ENCODE results near the gene LRRN2. TPM values are rescaled to one million over a fixed set of nuclear protein-coding genes. Genes with fewer than 3 reads are reported as not detected.
A peak's percentile ranks its signal among the peaks of the same experiment; 100 is the strongest.
"Not testable (repeated sequence)": the region's sequence is repeated elsewhere in the genome, so short reads cannot be mapped to it uniquely, and the experiment has no call there.

Gene LRRN2
- polyA plus RNA-seq, 1 donor, result 6.4 TPM

GRCh38 chr1:204711947-204712701 is 26.6 kb upstream of the LRRN2 start:
- DNase-seq, result peak; percentile 38

DNA sequence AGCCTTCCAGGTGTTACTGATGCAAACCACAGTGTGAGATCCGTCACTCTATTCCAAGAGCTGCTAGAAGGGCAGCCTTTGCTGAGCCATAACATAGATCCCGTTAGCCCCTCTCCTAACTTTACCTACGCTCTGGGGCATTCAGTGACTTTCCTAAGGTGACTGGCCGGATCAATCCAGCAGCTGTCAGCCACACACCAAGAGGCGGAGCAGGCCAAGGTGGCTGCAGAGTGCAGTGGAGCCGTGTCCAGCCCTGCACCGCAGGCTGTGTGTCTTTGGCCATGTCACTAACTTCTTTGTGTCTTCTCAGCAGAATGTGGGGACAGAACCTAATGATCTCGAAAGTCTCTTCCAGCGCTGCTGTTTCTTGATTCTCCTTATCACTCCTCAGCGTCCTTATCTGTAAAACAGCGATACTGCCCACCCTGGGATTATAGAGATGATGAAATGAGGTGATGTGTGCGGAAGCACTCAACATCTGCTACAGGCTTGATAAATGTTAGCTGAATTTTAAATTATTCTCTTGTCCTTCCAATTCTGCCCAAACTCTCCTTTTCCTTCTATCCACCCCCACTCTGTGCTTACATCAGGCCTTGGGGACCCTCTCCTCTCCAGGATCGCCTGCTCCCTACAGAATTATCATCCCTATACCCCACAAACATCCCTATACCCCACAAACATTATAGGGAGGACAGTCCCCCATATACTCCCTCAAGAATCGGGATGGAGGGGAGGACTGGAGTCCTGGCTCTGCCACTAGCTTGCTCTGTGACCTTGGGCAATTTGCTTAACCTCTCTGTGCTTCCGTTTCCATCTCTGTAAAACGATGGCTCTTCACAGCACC is 25.8 kb upstream of the LRRN2 start:
- DNase-seq, result no peak

- no peak for DNase-seq
Measured at GRCh38 chr1:204709960-204710912, 24.7 kb upstream of the LRRN2 start.

DNA sequence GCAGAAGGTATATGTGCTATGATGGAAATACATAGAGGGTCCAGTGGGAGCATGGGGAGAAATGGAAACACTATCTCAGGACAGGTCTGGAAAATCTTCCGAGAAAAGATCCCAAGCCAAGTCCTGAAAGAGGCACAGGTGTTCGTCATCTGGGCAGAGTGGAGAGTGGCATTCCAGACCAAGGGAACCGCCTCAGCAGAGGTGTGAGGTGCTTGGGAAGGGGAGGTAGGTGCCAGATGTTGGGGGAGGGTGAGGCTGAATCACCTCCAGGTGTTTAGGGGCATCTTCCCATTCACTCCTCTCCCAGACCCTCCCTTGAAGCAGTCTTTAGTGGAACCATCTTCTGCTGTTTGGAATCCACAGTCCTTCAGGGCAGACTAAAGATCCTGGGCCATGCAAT is 23.5 kb upstream of the LRRN2 start:
- DNase-seq, result no peak

DNA sequence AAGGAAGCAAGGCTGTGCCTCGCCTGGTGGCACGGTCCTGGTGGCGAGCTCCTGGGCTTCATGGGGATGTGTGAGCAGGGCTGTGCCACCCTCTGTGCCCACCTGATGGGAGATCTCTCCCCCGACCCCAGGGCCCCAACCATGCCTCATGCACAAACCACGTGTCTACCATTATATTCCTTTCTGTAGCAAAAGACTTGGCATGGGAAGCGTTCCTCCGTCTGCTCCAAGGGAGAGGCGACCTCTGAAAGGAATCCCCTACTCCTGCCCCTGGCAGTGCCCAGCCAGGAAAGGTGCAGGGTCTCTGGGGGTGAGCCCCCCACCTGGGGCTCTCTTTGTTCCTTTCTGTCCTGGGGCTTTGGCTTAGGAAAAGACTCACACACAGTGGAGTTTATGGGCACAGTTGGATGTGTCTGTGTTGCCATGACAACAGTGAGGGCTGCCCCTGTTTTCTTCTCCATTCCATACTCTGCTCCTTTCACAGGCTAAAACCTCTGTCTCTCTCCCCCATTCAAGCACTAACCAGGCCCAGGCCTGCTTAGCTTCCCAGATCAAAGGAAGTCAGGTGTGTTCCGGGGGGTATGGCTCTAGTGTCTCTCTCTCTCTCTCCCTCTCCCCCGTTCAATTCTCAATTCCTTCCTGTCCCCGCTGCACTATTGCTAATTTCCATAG is 21.4 kb upstream of the LRRN2 start:
- no peak for DNase-seq

DNA sequence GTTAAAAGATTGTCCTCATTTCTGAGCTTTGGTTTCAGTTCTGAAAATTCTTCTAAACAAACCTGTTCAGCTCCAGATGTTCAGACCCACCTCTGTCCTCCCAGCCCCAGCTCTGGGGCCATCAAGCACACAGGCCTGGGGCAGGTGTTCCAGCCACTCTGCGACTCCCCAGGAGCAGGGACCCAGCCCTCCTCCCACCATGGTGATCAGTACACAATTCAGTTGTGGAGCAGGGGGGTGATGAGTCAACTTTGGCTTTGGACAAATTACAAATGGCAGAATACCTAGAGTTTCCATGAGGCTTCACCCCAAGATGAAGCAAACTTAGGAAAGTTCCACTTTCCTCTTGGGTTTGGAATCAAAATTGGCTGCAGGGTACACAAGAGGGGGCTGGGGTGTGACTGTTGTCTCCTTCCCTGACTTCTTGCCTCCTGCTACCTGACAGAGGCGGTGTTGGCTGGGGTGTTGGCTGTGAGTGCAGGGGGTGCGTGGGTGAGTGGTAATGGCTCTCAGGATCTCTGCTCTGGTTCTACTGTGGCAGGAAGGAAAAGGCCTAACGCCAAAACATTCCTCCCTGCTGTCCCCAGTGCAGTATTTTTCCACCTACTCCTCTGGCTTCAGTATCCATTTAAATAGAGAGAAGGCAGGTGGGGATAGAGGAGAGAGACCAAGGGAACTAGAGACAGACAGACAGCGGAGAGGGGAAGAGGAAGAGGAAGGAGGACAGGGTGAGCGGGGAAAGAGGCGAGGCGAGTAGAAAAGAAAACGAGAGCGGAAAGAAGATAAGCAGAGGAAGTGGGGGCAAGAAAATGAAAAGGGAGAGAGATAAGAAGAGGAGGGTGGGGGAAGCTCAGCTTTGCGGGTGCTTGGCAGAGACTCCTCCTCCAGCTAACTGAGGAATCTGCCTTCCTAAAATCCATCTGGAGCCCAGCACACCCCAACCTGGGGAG is 20.6 kb upstream of the LRRN2 start:
- DNase-seq, result no peak

DNA sequence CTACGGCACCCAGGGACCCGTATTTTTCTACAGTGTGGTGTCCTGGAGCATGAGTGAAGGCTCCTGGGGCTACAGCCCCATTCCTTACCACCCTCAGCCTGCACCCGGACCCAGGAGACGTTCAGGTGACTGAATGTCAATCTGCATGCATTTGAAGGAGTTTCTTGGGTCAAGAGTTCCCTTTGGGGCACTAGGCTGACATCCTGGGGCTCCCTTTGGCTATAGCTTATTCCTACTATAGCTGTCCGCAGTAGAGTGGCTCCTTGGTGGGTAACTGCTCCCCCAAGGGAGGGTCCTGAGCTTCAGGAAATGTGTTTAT is 19.9 kb upstream of the LRRN2 start:
- no peak for DNase-seq

DNA sequence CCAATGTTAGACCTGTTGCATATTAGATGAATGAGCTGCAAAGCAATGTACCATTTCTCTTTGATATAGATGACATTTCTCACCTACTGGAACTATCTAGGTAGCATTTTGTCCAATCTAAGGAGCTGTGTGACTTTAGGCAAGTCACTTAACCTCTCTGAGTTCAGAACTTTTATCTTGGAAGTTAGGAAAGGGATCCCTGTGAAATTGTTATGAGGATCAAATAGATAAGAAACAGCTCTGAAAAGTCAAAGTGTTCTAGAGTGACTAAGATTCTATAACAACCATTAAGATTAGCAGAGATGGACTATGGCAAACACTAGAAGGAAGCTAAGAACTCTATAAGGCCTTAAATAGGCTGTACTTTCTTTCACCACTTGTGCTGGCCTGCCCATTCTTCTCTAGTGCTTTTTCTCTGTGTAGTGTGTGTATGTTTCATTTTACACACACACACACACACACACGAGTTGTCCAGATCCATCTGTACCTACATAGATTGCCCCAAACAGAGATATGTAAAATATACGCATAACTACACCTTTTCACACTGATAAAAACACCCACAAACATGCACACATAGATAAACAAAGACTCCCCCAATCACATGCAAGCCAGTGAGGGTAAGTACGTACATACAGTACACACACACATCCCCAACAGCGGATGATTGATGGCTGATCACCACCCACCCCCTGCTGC is 19.4 kb upstream of the LRRN2 start:
- DNase-seq, result no peak

GRCh38 chr1:204703826-204704612 is 18.5 kb upstream of the LRRN2 start:
- DNase-seq, result peak; percentile 18

DNA sequence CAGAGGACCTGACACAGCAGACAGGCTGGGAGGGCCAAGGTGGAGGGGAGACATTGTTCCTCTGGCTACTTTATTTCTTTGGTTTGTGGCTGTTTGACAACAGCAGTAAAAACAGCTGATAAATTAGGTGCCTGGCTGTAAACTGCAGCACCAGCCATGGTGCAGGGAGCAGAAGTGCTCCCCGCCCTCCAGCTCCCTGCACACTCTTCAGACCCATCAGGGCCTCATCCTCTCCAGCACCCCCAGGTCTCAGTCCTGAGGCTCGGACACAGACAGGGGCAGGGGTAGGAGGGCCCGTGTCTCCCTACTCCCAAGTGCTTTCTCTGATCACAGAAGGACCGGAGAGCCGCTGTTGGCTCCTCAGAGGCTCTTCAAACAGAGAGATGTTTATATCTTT is 17.7 kb upstream of the LRRN2 start:
- DNase-seq, result no peak

- DNase-seq, result no peak
Measured at GRCh38 chr1:204702552-204703267, 17.2 kb upstream of the LRRN2 start.

DNA sequence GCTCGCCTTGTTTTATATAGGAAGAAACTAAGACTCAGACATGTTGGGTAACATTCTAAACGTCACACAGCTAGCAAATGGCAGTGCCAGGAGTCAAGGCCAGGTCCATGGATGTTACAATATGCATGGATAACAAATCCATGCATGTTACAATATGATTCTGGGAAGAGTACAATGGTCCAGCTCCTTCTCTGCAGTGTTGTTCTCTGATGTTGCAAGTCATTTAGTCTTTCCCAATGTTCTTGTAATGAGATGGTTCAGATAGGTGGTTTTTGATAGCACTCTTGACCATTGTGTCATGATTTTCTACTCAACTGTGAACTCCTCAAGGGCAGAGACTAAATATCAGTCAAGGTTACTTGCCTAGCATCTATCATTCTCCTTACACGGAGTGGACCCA is 15.7 kb upstream of the LRRN2 start:
- DNase-seq, result no peak

DNA sequence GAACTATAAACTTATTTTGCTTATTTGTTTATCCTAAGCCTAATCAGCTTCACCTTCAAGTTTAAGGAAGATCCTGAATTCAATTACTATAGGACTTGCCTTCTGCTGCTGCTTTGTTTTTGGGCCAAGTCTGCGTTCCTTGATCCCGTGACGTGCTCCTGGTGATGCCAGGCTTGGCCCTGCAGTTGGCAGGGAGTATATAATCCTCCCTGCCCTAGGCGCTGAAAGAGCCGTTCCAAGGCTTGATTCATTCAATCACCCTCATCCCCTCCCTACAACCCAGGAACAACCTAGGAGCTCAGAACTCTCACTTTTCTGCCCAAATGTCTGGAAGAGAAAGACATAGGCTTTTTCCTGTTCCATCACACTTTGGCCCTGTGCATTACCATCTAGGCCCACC is 12.4 kb upstream of the LRRN2 start:
- no peak for DNase-seq

DNA sequence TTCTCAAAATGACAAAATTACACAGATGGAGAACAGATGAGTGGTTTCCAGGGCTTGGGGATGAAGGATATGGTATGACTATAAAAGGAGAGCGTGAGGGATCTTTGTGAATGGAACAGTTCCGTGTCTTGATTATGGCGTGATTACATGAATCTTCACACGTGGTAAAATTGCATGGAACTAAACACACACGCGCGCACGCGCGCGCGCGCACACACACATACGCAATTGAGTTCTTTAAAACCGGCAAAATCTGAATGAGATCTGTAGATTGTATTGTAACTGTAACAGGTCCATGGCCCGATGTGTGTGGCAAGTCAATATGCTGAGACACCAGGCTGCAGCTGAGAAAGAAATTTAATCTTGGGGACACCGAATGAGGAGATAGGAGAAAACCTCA is 11.1 kb upstream of the LRRN2 start:
- no peak for DNase-seq

DNA sequence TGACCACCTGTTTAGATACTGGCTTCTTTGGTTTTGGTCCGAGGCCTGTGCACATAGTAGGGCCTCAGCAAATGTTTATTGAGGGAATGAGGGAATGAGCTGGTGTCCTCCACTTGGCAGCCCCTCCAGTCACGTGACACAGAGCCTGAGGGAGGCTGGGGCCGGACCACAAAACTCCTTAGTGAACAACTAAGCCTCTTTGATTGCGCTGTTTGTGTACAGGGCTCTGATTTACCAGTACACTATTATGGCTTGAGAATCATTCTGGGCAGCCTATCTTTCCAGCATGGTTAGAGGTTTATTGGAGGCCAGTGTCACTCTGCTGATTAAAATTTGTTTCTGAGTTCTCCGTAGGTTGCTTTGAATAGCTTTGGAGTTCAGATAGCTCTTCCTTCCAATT is 10.2 kb upstream of the LRRN2 start:
- DNase-seq, result no peak

DNA sequence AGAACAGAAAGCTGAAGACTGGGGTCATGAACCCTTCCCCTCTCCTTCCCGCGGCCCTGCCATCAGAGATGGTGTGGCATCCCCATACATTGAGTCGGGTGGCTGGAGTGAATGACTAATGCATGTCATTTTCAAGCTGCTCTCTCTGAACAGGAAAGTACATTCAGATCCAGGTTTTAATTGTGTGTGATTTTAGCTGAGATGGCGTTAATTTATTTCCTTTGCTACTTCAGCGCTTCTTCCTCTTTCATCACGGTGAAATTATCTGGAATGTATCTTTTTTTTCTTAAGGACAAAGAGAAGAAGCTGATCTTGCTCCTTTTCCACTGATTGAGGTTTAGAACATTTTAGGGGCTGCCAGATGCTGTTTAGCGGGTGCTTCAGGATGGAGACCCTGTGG is 8.6 kb upstream of the LRRN2 start:
- DNase-seq, result no peak

DNA sequence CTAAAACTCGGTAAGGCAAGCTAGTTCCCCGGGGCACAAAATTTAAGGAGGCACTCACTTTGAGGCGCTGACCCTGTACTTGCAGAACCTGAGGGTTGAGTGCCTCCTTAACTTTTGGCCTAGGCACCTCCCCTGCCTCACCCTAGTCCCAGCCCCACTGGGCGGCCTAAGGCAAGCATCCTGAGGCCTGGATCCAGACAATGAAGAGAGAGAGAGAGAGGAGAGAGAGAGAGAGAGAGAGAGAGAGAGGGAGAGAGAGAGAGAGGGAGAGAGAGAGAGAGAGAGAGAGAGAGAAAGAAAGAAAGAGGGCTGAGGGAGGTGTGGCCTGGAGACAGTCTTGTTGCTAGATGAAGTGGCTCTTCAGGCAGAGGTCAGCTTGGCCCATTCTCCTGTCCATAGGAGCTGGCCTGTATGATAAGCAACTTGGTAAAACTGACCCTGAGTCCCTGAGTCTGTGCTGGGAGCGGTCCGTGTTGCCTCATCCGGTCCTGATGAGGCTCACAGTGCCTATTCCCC is 7.4 kb upstream of the LRRN2 start:
- no peak for DNase-seq

DNA sequence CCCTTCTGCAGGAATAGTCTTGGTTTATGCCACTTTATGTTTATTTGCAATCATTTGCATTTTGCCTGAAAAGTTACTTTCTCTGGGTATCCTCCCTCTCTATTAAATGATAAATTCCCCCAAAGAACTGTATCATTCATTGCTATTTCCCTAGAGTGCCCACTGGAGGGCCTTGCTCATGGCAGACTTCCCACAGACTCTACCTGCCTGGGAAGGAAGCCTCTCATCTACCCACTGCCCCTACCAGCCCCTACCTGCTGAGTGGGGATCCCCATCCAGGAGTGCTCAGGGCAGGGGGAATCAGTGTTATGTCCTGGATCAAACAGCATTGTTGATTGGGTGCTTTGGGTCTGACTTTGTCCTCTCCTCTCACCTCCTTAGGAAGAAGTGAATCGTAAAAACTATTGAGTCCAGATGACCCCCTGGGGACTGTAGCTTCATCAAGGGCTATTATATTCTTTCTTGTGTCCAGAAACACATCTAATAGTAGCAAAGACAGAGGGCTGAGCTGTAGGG is 6.8 kb upstream of the LRRN2 start:
- DNase-seq, result no peak

GRCh38 chr1:204691328-204691730 is 5.8 kb upstream of the LRRN2 start:
- not testable (repeated sequence) for DNase-seq

Data from hindlimb muscle (tissue), 1 donor.